Renal cortex interstitium (tissue), 15 donors: ENCODE data around the gene TXNRD2. TPM values are rescaled to one million over a fixed set of nuclear protein-coding genes. Genes with fewer than 3 reads are reported as not detected.

ENCODE experiments used
- DNase-seq, 11 donors: peaks; one replicate each; pipeline ENCODE4 v3.0.0-alpha.2; 2013; ENCODE audit warnings: low read depth in 9 of 11, low spot score in 4 of 11; ENCODE audit errors: extremely low read depth in 1 of 11
- long read RNA-seq, 16 experiments: transcript quantifications; one replicate each; lab custom pipeline, GENCODE V29; 2026
- polyA plus RNA-seq, 3 donors: library from polyadenylated mRNA; unstranded; fragments of 120-200 nt; gene quantifications; one replicate each; pipeline ENCODE4 v1.2.1, GENCODE V29; 2013; ENCODE audit not compliant: insufficient read length in 3 of 3

TXNRD2 gene
- polyA plus RNA-seq = 10 to 100 TPM; 22.0 to 32.1 (median 28.2) TPM
- long read RNA-seq, donor 1, transcript TXNRD2-204 (18 exons, 2,115 nt) = major isoform, 5 of 5 reads
- long read RNA-seq, donor 1, partial matches to known transcripts = 0 of 5 reads
- long read RNA-seq, donor 1, other reads (novel, unspliced or antisense) = 0 of 5 reads
- long read RNA-seq, donor 2, partial matches to known transcripts = 237 of 282 reads
- long read RNA-seq, donor 2, other reads (novel, unspliced or antisense) = 44 of 282 reads
- long read RNA-seq, donor 3, partial matches to known transcripts = 0 of 2 reads
- long read RNA-seq, donor 3, other reads (novel, unspliced or antisense) = 0 of 2 reads
- long read RNA-seq, donor 4, partial matches to known transcripts = 164 of 226 reads
- long read RNA-seq, donor 4, other reads (novel, unspliced or antisense) = 59 of 226 reads
- long read RNA-seq, donor 5, transcript TXNRD2-206 (7 exons, 1,129 nt) = major isoform, 6 of 387 reads
- long read RNA-seq, donor 5, partial matches to known transcripts = 378 of 387 reads
- long read RNA-seq, donor 5, other reads (novel, unspliced or antisense) = 0 of 387 reads
- long read RNA-seq, donor 6, partial matches to known transcripts = 0 of 3 reads
- long read RNA-seq, donor 6, other reads (novel, unspliced or antisense) = 0 of 3 reads
- long read RNA-seq, donor 7, partial matches to known transcripts = 191 of 267 reads
- long read RNA-seq, donor 7, other reads (novel, unspliced or antisense) = 72 of 267 reads
- long read RNA-seq, donor 8, partial matches to known transcripts = 0 of 3 reads
- long read RNA-seq, donor 8, other reads (novel, unspliced or antisense) = 0 of 3 reads
- long read RNA-seq, donor 9, partial matches to known transcripts = 0 of 4 reads
- long read RNA-seq, donor 9, other reads (novel, unspliced or antisense) = 0 of 4 reads
- long read RNA-seq, donor 10, partial matches to known transcripts = 0 of 5 reads
- long read RNA-seq, donor 10, other reads (novel, unspliced or antisense) = 0 of 5 reads
- long read RNA-seq, donor 11, partial matches to known transcripts = 0 of 4 reads
- long read RNA-seq, donor 11, other reads (novel, unspliced or antisense) = 0 of 4 reads
- long read RNA-seq, donor 12, partial matches to known transcripts = 215 of 271 reads
- long read RNA-seq, donor 12, other reads (novel, unspliced or antisense) = 54 of 271 reads
- long read RNA-seq, donor 13, partial matches to known transcripts = 0 of 3 reads
- long read RNA-seq, donor 13, other reads (novel, unspliced or antisense) = 0 of 3 reads
- long read RNA-seq, donor 14, partial matches to known transcripts = 0 of 4 reads
- long read RNA-seq, donor 14, other reads (novel, unspliced or antisense) = 0 of 4 reads
- long read RNA-seq, donor 15, partial matches to known transcripts = 0 of 5 reads
- long read RNA-seq, donor 15, other reads (novel, unspliced or antisense) = 0 of 5 reads
- long read RNA-seq, donor 16, transcript TXNRD2-206 (7 exons, 1,129 nt) = major isoform, 6 of 690 reads
- long read RNA-seq, donor 16, partial matches to known transcripts = 513 of 690 reads
- long read RNA-seq, donor 16, other reads (novel, unspliced or antisense) = 165 of 690 reads

DNA sequence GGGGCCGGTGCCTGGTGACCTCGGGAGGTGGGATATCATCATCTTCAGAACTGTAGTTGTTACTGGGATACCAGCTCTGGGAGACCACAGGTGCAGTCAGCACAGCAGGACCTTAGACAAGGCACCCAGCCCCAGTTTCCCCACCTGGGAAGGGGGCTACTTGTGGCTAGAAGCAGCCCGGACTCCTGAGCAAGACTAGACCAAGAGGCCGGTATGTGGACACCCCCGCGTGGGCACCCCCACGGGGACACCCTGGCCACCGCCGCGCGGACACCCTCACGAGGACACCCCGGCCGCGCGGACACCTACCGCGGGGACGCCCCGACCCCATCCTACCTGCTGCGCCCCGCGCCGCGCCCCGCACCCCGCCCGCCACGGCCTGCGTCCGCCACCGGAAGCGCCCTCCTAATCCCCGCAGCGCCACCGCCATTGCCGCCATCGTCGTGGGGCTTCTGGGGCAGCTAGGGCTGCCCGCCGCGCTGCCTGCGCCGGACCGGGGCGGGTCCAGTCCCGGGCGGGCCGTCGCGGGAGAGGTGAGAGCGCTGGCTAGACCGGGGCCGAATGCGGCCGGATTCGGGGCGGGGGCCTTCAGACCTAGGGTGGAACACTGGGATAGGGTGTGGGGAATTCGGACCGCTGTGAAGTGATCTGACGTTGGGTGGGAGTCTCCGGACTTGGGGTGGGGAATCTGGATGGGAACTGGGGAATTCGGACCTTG, at the start of gene TXNRD2, which contains the start of gene COMT:
Gene TXNRD2 (minus strand): TSS at position 454 of the 718 bp plus-strand sequence. CDS start 15 bp downstream, at position 439.
Gene COMT (plus strand): TSS at position 408 of the 718 bp plus-strand sequence. CDS start 20,755 bp downstream, outside the sequence.
- peak in 4 of 11 donors; percentile 46 to 64 (median 54) for DNase-seq

DNA sequence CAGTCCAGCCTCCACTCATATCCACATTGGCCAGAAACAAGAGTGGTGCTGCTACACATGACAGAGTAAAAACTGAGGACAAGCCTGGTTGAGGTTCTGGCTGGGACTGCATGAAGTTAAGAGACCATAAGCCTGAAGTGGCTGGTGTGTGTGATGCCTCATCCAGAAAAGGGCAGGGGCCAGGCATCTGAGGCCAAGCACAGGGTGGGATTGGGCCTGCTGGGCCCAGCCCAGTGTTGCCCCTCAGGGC, 49.7 kb upstream of the TXNRD2 start:
- DNase-seq = no peak

DNA sequence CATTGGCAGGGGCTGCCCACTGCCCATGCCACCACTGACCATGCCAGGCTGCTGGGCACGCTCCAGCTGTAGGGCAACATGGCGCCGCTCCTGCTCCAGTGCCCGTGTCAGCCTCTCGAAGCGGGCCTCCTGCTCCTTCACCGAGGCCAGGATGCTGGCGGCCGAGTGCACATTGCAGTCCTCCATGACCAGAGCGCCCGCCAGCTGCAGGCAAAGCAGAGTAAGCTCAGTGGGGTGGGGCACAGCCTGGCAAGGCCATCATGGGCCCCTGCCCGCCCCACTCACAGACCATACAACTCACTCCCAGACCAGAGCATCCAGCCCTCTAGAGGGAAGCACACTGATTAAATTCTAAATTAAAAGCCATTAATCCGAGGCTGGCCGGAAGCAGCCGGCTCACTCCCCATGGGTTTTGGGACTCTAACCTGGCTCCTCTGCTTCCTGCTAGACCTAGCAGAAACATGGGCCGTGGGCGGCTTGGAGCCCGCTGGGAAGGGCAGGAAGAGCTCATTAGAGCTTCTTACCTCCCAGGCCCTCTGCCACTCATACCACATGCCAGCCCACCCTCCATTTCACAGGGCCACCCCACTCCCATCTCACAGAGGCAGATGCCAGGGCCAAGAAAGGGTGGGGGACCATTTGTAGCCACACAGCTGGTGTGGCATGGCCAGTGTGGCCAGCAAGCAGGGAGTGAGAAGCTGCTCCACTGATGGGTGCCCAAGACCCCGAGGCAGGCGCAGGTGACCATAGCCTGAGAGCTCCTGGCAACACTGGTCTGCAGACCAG, 49.2 kb upstream of the TXNRD2 start:
- DNase-seq = no peak

DNA sequence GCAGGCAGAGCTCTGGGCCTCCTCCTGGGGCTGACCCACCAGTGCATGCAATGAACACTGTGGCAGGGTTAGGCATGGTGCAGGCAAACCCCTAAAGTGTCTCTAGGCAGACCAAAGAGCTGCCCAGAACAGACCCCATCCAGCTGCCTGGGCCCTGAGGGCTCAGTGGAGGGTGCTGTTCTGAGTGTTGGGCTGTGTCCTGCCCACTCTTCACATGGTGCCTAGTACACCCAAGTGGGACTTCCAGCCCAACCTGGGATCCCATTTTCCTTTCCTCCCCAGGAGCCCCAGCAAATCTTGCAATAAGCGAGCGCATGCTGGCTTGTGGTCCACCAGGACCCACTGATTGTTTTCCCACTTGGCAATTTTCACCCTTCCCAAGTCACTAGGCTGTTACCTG, 48.6 kb upstream of the TXNRD2 start:
- no peak for DNase-seq

DNA sequence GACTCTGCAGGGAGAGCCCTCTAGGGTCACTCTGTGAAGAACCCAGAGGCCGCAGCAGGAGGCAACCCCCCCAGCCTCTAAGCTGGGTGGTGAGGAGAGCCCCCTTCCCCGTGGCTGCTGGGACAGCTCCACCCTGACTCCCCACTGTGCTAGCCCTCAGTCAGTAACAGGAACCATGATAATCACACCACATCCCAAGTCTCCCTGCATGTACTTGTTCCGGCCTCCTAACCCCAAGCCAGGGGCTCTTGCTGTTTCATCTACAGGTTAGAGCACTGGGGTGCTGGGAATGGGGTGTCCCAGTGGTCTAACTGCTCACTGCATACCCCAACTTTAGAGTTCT, 48.1 kb upstream of the TXNRD2 start:
- DNase-seq = no peak

DNA sequence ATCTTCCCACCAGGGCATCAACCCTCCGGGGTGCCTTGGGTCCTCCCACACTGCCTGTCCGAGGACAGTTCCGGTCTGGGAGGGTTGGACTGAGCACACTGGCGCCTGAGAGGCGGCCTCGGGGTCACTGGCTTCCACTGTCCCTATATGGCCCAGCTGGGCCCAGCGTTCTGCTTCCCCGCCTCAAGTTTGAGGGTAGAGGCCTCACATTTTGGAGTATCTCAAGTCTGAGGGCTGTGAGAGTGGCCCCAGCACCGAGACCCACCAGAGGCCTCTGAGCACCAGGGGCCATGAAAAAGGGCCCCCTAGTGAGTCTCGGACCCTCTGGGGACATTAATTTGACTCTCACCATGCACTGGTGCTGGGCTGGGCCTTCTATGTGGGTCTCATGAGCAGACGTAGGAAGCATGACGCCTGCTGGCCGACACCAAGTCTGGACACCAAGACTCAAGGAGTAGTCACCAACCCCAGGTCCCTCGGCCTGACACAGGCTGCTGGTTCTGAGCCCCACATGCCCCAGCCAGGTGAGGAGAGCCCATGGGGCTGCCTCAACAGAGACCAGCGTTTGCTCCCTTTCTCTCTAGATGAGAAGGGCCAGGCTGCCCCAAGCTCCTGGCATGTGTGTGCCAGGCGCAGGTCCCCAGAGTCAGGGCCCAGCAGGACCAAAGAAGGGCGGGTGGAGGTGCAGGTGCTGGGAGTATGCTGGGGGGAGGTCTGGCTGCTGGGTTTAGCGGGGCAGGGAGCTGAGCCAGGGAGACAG, 47.5 kb upstream of the TXNRD2 start:
- DNase-seq = no peak

DNA sequence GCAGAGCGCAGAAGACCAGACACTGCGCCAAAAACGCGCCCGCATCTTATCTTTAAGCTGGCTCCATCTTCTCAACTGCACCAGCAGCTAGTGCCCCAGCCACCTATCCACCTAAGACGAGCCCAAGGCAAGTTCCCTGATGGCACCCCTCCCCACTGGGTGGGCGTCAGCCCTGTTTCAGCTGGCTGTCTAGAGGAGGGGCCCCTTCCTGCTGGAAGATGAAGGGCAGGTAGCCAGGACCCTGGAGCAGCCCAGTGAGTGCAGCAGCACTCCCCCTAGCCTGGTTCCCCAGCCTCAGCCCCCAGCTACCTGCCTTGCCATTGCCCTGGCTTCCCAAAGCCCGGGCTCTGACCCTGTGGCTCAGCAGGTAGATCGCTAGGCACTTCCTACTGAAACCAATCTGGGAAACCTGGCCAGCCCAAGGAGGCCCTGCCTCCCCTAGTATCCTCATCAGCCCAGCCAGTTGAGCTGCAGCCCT, 46.8 kb upstream of the TXNRD2 start:
- no peak for DNase-seq

DNA sequence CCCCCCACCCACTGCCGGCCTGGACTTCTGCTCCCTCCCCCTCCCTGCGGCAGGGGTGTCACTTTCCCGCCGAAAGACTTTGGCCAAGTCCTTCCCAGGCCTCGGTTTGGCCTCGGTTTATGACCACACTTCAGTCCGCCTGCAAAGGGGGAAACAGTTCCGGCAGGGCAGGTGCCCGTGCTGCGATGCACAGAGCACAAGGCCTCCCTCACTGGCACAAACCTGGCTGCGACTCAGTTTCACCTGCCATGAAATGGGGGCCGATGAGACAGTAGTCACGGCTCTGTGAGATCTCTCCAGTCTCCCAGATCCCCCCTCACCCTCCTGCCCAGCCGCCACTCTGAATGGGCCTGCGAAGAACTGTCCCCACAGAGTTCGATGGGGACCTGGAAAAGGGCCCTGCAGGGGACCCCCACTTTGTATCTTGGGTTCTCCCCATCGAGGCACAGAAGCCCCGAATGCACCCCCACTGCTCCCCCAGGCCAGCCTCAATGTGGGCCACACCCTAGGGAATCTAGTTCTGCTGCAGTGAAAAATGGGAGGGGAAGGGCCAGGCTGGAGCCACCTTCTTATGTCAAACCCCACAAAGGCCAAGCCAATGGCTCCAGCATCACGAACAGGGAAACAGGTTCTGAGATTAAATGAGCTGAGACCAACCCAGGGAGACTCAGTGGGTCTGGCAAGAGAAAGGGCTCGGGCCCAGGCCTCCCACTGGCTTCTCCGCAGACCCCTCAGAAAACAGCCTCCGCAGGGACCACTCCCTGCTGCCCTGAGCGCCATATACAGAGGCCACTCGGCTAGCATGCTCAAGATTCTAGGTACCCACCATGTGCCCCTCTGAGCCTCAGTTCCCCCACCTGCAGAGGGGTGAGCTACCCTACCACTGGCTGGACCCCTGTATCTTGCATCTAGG, 46.0 kb upstream of the TXNRD2 start:
- peak in 1 of 11 donors; percentile 35 for DNase-seq

DNA sequence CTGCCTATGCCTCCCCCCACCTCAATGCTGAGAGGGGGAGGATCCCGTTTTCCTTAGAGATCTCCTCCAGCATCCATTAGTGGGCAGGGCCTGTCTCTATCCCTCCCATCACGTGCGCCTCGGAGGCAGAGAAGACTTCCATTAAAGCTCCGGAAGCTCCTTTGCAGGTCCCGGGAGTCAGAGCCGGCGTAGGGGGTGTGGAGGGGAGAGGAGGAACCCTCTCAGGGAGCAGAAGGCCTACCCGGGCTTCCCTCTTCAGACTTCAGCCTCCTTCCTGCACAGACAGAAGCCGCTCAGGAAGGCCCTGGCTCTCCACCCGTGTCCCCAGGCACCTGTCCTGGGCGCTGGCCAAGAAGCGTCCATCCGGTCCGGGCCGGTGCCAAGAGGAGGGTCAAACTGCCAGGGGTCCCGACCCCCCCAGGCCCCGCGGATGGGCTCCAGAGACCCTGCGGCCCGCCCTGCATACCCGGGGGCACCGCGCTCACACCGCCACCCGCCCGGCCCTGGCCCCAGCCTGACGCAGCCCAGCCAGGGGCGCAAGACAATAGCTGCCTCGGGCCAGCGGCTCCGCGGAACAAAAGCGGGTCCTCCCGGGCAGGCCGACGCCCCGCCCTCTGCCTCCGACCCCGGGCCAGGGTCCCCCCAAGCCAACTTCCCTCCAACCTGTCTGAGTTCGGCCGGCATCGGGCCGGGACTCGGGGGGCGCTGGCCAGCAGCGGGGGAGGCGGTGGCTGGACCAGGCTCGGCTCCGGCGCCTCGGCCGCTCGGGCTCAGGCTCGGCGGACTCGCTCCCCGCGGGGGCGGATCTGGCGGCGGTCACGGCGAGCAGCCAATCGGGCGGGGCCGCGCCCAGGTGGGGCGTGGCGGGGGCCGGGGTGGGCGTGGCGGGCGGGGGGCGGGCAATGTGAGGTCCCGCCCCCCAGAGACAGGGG, 45.1 kb upstream of the TXNRD2 start:
- DNase-seq = peak in 7 of 11 donors; percentile 40 to 75 (median 65)

DNA sequence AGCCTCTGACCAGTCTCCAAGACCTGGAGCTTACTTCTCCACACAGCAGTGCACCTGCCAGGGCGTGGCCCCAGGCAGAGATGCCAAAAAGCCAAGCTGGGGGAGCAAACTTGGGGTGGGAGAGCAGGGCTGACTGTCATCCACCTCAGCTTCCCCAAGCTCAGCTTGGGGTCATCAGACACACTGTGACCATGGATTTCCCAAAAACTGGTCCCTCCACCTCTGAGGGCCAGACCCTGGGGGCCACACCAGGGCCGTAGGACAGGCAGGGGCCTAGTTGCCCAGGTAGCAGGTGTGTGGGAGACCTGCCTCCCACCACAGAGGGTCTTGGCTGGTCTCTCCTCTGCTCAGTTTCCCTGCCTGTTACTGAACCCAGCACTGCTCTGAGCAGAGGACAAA, 44.4 kb upstream of the TXNRD2 start:
- no peak for DNase-seq

DNA sequence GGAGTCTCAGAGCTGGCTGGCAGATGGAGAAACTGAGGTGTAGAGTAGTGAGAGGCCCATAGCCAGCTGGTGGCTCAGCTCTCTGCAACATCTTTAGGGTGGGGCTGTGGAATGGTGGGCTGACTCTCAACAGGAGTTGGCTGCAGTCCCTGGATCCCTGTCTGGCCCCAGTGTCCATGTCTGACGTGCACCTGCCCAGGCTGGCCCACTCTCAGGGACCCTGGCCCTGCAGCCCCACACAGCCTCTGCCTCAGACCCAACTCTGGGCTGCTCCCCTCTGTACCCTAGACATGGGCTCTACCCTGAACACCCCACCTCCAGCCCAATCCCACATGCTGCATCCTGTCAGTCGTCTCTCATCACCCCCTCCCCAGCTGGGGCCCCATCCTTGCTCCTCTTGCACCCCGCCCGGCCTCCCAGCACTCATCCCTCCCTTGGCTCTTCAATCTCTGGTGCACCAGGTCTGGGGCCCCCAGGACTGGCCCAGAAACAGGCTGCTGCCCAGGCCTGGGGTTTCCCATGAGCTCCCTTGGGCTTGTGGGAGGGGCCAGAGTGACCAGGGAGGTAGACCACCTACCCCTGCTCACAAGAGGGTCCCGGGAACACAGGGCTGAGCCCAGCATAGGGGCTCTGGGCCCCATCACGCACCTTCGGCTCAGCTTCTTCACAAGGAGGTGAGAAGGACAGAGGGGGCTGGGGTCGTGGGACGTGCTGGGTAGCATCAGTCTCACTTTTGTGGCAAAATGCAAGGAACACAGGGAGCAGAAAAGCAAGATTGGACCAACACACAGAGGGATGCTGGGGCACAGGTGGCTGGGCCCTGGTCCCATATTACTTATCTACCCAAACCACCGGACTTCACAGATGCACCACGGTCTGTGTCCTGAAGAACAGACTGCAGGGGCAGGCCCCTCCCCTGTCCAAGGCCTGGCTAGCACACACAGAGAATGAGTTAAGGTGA, 43.5 kb upstream of the TXNRD2 start:
- no peak for DNase-seq

DNA sequence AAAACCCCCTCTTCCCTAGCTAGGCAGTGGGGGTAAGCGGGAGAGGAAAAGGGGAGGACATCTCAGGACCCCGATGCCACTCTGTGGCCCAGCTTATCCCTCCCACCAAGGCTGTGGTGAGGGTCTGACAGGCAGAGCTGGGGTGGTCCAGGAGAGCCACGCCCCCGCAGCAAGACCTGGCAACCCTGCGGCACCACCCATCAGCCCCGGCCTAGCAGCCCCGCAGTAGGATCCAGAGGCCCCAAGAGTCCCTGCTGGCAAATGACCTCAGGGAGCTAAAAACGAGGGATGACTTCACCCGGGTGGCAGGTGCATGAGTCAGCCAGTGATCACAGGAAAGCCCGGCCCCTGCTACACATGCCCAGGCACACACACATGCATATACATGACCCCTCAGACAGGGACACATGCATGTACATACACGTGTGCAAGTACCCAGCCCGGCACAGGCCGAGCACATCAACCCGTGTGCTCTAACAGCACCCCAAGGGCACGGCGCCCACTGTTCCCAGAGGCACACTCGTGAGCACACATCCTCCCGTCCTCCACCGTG, 42.7 kb upstream of the TXNRD2 start:
- DNase-seq = no peak

DNA sequence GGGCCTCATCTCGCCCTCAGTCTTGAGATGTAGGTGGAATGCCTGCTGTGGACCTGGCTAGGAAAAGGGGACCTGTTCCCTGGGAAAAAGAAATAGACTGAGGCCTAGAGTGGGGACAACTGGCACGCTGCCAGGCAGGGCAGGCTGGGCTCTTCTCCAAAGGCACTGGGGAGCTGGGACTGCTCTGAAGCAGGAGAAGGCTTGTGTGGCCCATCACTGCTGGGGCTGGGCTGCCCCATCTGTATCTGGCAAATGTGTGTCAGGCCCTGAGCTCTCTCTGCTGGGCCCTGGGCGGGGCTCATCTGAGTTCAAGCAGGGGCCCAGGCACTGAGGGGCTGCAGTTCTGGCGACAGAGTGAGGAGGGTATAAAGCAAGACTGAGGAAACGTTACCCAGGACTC, 42.1 kb upstream of the TXNRD2 start:
- no peak for DNase-seq
